GM12878 (cell line): ENCODE data around the gene THNSL1. TPM values are rescaled to one million over a fixed set of nuclear protein-coding genes. Genes with fewer than 3 reads are reported as not detected.

Experiments
- ATAC-seq: fragments of 200-7000 bp; cut with Tn5 transposase; 3 replicates; pipeline ENCODE4 v1.9.1; 2020; ENCODE audit warnings: mild to moderate bottlenecking, moderate library complexity
- BruUV-seq: library from RNA; stranded (reverse); fragments of 400-500 nt; replicated peaks from 2 replicates; lab custom pipeline; 2021; lab: Mats Ljungman, UMichigan
- CTCF ChIA-PET: fragments of 300-600 bp; sonication (Branson Sonifier 250); formaldehyde crosslinking; extraction: SDS; loops from one replicate; lab custom pipeline; 2021; ENCODE audit warnings: inconsistent platforms; lab: Yijun Ruan, JAX
- POLR2A ChIA-PET: fragments of 350-600 bp; formaldehyde crosslinking; extraction: SDS; loops from one replicate; lab custom pipeline; 2021; ENCODE audit warnings: inconsistent platforms; lab: Charles Lee
- RAD21 ChIA-PET: fragments of 300-600 bp; sonication (Branson Sonifier 250); formaldehyde crosslinking; loops from one replicate; lab custom pipeline; 2023; ENCODE audit warnings: antibody characterized with exemption; ENCODE audit not compliant: unreplicated experiment; lab: Charles Lee
- SMC1A ChIA-PET: fragments of 300-600 bp; sonication (Branson Sonifier 250); formaldehyde crosslinking; loops from one replicate; lab custom pipeline; 2023; ENCODE audit not compliant: unreplicated experiment, uncharacterized antibody; lab: Charles Lee
- DNase-seq: peaks from one replicate; pipeline ENCODE4 v3.0.0-alpha.2; 2011; ENCODE audit warnings: low read depth, low spot score
- FAIRE-seq: peaks from 3 replicates; lab custom pipeline; 2011; peaks lifted over from hg19 to GRCh38; lab: Jason Lieb, UNC
- H2AFZ ChIP-seq: 2 replicates; pipeline ENCODE4 v1.6.0; 2011; ENCODE audit warnings: low read depth, low read length, control low read depth; ENCODE audit not compliant: control insufficient read depth
- H3K27ac ChIP-seq: 2 replicates; pipeline ENCODE4 v1.5.1; 2011; ENCODE audit warnings: control low read depth; ENCODE audit not compliant: control insufficient read depth, insufficient read depth
- H3K27me3 ChIP-seq, 2 experiments: replicated peaks in 1 of 2; 2 replicates each; pipeline versions ENCODE4 v1.6.0 to v1.6.1; 2011; ENCODE audit warnings: low read length in 1 of 2; ENCODE audit not compliant: control insufficient read depth in 2 of 2, insufficient read depth in 2 of 2
- H3K36me3 ChIP-seq, 2 experiments: 2 replicates each; pipeline ENCODE4 v1.5.1; 2011; ENCODE audit warnings: low read length in 1 of 2; ENCODE audit not compliant: control insufficient read depth in 2 of 2, insufficient read depth in 2 of 2
- H3K4me1 ChIP-seq: 2 replicates; pipeline ENCODE4 v1.6.1; 2011; ENCODE audit warnings: mild to moderate bottlenecking, low read length, moderate library complexity, mixed read lengths; ENCODE audit not compliant: control insufficient read depth, insufficient read depth
- H3K4me2 ChIP-seq: 2 replicates; pipeline ENCODE4 v1.6.0; 2011; ENCODE audit warnings: control low read depth; ENCODE audit not compliant: control insufficient read depth, insufficient read depth
- H3K4me3 ChIP-seq: fragments of 200-600 bp; sonication (generic); 2 replicates; pipeline ENCODE4 v1.5.1; 2016
- H3K79me2 ChIP-seq: 2 replicates; pipeline ENCODE4 v1.6.0; 2011; ENCODE audit warnings: low read length; ENCODE audit not compliant: control insufficient read depth, insufficient read depth
- H3K9ac ChIP-seq: 2 replicates; pipeline ENCODE4 v1.8.0; 2011; ENCODE audit warnings: low read length, control low read depth, mixed read lengths; ENCODE audit not compliant: control insufficient read depth, insufficient read depth
- H3K9me3 ChIP-seq: replicated peaks from 3 replicates; pipeline ENCODE4 v1.5.1; 2011; ENCODE audit warnings: mild to moderate bottlenecking, low read length; ENCODE audit not compliant: control insufficient read depth, insufficient read depth
- H4K20me1 ChIP-seq: 2 replicates; pipeline ENCODE4 v1.6.0; 2011; ENCODE audit not compliant: control insufficient read depth, insufficient read depth
- BCL11A ChIP-seq: IDR thresholded peaks from 2 replicates; pipeline ENCODE4 v1.6.1; 2011; ENCODE audit warnings: low read depth, low read length
- BRCA1 ChIP-seq: IDR thresholded peaks from 2 replicates; pipeline ENCODE4 v1.6.1; 2011; ENCODE audit warnings: low read depth, low read length, improper control_type of control experiment
- CREM ChIP-seq: IDR thresholded peaks from 2 replicates; pipeline ENCODE4 v1.6.1; 2014; ENCODE audit warnings: antibody characterized with exemption, low read depth
- DPF2 ChIP-seq: fragments of 450-650 bp; IDR thresholded peaks from 2 replicates; pipeline ENCODE4 v1.6.1; 2017; ENCODE audit warnings: mild to moderate bottlenecking
- EGR1 ChIP-seq, 2 experiments: IDR thresholded peaks; 1 replicate in 1 of 2; 2 replicates in 1 of 2; pipeline ENCODE4 v1.6.1; 2011 to 2012; ENCODE audit warnings: low read depth in 2 of 2, low read length in 2 of 2, borderline replicate concordance in 1 of 2, mild to moderate bottlenecking in 1 of 2, moderate library complexity in 1 of 2
- KAT2A ChIP-seq: conservative IDR thresholded peaks from 2 replicates; pipeline ENCODE4 v1.6.1; 2011; ENCODE audit warnings: low read depth, low read length; ENCODE audit not compliant: control insufficient read depth
- SIN3A ChIP-seq: IDR thresholded peaks from 2 replicates; pipeline ENCODE4 v1.6.1; 2012; ENCODE audit warnings: low read depth, low read length, improper control_type of control experiment
- SMAD1 ChIP-seq: fragments of 450-650 bp; IDR thresholded peaks from 2 replicates; pipeline ENCODE4 v1.6.1; 2018; ENCODE audit warnings: mild to moderate bottlenecking, low read depth; ENCODE audit not compliant: partially characterized antibody
- SMC3 ChIP-seq: IDR thresholded peaks from 2 replicates; pipeline ENCODE4 v1.6.1; 2011; ENCODE audit warnings: low read length, improper control_type of control experiment, borderline replicate concordance
- SP1 ChIP-seq: IDR thresholded peaks from one replicate; pipeline ENCODE4 v1.6.1; 2011; ENCODE audit warnings: low read depth, low read length
- SREBF2 ChIP-seq: IDR thresholded peaks from 2 replicates; pipeline ENCODE4 v1.6.1; 2012; ENCODE audit warnings: mild to moderate bottlenecking, low read length
- STAT1 ChIP-seq: fragments of 450-650 bp; conservative IDR thresholded peaks from 2 replicates; pipeline ENCODE4 v1.6.1; 2014; ENCODE audit warnings: antibody characterized with exemption, mild to moderate bottlenecking
- ZBED1 ChIP-seq: IDR thresholded peaks from 2 replicates; pipeline ENCODE4 v1.6.1; 2016; ENCODE audit warnings: borderline replicate concordance
- ZNF207 ChIP-seq: fragments of 450-650 bp; IDR thresholded peaks from 2 replicates; pipeline ENCODE4 v1.6.1; 2014; ENCODE audit warnings: antibody characterized with exemption, mild to moderate bottlenecking, borderline replicate concordance
- WGBS: methylation state at CpG from one replicate; pipeline ENCODE4 v1.1.6; 2016; ENCODE audit warnings: low lambda C conversion rate; ENCODE audit not compliant: insufficient replicate concordance, insufficient coverage; ENCODE audit errors: missing lambda C conversion rate; 5-methylcytosine and 5-hydroxymethylcytosine counted together
- in situ Hi-C: fragments of 300-500 bp; cut with MboI; formaldehyde crosslinking; loops from 9 replicates; pipeline ENCODE4 v1.14.3; 2018; ENCODE audit warnings: mixed read lengths
- intact Hi-C: fragments of 100-400 bp; cut with micrococcal nuclease; formaldehyde crosslinking; loops from one replicate; pipeline ENCODE4 v1.14.2; 2022; ENCODE audit not compliant: unreplicated experiment
- polyA plus RNA-seq, 11 experiments: library from polyadenylated mRNA; depleted of rRNA in 4 of 11; unstranded in 6 of 11; stranded (reverse) in 5 of 11; fragments of >200 nt; fragmentation: Nextera tagmentation in 4 of 11; fragmentation: Illumina TruSeq in 1 of 11; extraction: Ambion mirVana in 4 of 11; extraction: Trizol in 1 of 11; gene quantifications; 1 replicate in 1 of 11; 2 replicates in 10 of 11; pipeline versions ENCODE4 v1.2.1 to v1.2.3, GENCODE V29; 2011 to 2016; ENCODE audit warnings: inconsistent platforms in 2 of 11, missing spikeins in 2 of 11, low read depth in 1 of 11
- total RNA-seq, 4 experiments: library from RNA; depleted of rRNA in 3 of 4; stranded (reverse); fragments of >200 nt in 3 of 4; fragmentation: Illumina TruSeq in 1 of 4; extraction: Trizol in 1 of 4; gene quantifications; 2 replicates each; pipeline versions ENCODE4 v1.2.1 to v1.2.3, GENCODE V29; 2013 to 2021
- TF ChIP-seq, protein P1 (sequence below): fragments of 450-650 bp; IDR thresholded peaks from 2 replicates; pipeline ENCODE4 v1.6.1; 2018; ENCODE audit warnings: mild to moderate bottlenecking, low read depth, moderate library complexity; ENCODE audit not compliant: partially characterized antibody
- TF ChIP-seq, protein P2 (sequence below): fragments of 450-650 bp; IDR thresholded peaks from 2 replicates; pipeline ENCODE4 v1.6.1; 2017; ENCODE audit warnings: mild to moderate bottlenecking, moderate library complexity
- TF ChIP-seq, protein P3 (sequence below): IDR thresholded peaks from 2 replicates; pipeline ENCODE4 v1.6.1; 2011; ENCODE audit warnings: low read depth, mild to moderate bottlenecking, low read length, moderate library complexity, borderline replicate concordance; ENCODE audit errors: extremely low read depth

The THNSL1 gene
- total and polyA plus RNA-seq, 10 of the 15 experiments (the other 5 are each of a cell fraction or from before 2014, with no cell fraction given): 4.2 to 17.5 (median 6.2) TPM

DNA sequence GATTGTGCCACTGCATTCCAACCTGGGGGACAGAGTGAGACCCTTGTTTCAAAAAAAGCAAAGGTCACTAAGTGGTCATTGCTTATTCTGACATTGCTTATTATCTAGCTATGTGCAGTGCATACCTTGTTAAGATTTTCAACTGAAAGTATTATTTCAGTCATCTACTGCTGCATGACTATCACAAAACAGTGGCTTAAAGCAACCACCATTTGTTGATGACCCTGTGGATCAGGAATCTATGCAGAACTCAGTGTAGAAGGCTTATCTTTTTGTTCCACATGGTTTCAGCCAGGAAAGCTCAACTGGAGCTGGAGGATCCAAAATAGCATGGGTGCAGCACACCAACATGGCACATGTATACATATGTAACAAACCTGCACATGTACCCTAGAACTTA lies 23.1 kb downstream of the THNSL1 start (continued):
- TF ChIP-seq, protein P1, sequence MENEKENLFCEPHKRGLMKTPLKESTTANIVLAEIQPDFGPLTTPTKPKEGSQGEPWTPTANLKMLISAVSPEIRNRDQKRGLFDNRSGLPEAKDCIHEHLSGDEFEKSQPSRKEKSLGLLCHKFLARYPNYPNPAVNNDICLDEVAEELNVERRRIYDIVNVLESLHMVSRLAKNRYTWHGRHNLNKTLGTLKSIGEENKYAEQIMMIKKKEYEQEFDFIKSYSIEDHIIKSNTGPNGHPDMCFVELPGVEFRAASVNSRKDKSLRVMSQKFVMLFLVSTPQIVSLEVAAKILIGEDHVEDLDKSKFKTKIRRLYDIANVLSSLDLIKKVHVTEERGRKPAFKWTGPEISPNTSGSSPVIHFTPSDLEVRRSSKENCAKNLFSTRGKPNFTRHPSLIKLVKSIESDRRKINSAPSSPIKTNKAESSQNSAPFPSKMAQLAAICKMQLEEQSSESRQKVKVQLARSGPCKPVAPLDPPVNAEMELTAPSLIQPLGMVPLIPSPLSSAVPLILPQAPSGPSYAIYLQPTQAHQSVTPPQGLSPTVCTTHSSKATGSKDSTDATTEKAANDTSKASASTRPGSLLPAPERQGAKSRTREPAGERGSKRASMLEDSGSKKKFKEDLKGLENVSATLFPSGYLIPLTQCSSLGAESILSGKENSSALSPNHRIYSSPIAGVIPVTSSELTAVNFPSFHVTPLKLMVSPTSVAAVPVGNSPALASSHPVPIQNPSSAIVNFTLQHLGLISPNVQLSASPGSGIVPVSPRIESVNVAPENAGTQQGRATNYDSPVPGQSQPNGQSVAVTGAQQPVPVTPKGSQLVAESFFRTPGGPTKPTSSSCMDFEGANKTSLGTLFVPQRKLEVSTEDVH: no peak
- no peak for TF ChIP-seq SMC3
- no peak for TF ChIP-seq SIN3A

DNA sequence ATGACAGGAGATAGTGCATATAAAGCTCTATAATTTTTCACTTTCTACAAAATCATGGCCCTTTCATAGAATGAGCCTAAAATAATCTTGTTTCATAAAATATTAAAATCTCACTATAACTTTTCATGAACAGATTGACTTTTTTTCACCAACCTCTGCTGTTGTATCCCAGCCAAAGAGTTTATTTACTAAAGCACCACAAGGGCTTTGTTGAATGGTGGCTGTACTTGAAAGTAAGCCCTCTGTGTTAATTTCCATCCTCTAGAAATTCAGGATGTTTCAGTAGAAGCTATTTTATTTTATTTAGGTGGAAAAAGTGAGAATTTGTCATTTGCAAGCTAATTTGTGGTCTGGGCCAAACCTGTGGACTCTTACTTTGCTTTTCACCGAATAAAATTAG lies 30.2 kb downstream of the THNSL1 start:
- CTCF ChIA-PET: interaction anchor here (1.1 to 3.1 kb wide), 2 partner anchors 21 to 35 kb away, joined by 3 to 11 read pairs; no protein-coding TSS in a partner anchor
- ATAC-seq (no peak), DNase-seq (no peak), FAIRE-seq (no peak)
- H3K79me2 ChIP-seq: no peaks in the 10 kb centered on the region
- intact Hi-C loops (no loop called here), in situ Hi-C loops (no loop called here)
- no peaks in the 10 kb centered on the region for H3K36me3 ChIP-seq
- RAD21 ChIA-PET: no interaction called here
- no peaks in the 10 kb centered on the region for H3K9me3 ChIP-seq
- no peak overlapping the region for H3K9ac ChIP-seq
- WGBS: 53% methylated on average over 1 of the region's 1 CpG
- H4K20me1 ChIP-seq: no peaks in the 10 kb centered on the region
- TF ChIP-seq BRCA1 (no peak), DPF2 (no peak), SMAD1 (no peak), STAT1 (no peak), ZBED1 (no peak), CREM (no peak), ZNF207 (no peak), SREBF2 (no peak), KAT2A (no peak), BCL11A (no peak), SP1 (no peak), EGR1 (IDR thresholded peaks at IDR 0.05; ENCODE audit: borderline replicate concordance in 1 of 2, low read depth in 2 of 2, low read length in 2 of 2) (no peak)
- TF ChIP-seq, protein P2, sequence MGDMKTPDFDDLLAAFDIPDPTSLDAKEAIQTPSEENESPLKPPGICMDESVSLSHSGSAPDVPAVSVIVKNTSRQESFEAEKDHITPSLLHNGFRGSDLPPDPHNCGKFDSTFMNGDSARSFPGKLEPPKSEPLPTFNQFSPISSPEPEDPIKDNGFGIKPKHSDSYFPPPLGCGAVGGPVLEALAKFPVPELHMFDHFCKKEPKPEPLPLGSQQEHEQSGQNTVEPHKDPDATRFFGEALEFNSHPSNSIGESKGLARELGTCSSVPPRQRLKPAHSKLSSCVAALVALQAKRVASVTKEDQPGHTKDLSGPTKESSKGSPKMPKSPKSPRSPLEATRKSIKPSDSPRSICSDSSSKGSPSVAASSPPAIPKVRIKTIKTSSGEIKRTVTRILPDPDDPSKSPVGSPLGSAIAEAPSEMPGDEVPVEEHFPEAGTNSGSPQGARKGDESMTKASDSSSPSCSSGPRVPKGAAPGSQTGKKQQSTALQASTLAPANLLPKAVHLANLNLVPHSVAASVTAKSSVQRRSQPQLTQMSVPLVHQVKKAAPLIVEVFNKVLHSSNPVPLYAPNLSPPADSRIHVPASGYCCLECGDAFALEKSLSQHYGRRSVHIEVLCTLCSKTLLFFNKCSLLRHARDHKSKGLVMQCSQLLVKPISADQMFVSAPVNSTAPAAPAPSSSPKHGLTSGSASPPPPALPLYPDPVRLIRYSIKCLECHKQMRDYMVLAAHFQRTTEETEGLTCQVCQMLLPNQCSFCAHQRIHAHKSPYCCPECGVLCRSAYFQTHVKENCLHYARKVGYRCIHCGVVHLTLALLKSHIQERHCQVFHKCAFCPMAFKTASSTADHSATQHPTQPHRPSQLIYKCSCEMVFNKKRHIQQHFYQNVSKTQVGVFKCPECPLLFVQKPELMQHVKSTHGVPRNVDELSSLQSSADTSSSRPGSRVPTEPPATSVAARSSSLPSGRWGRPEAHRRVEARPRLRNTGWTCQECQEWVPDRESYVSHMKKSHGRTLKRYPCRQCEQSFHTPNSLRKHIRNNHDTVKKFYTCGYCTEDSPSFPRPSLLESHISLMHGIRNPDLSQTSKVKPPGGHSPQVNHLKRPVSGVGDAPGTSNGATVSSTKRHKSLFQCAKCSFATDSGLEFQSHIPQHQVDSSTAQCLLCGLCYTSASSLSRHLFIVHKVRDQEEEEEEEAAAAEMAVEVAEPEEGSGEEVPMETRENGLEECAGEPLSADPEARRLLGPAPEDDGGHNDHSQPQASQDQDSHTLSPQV: no peak
- TF ChIP-seq, protein P3, sequence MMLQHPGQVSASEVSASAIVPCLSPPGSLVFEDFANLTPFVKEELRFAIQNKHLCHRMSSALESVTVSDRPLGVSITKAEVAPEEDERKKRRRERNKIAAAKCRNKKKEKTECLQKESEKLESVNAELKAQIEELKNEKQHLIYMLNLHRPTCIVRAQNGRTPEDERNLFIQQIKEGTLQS: no peak
- no peak overlapping the region for H2AFZ ChIP-seq
- SMC1A ChIA-PET: interaction anchor here (0.8 to 2.4 kb wide), 5 partner anchors 10 to 117 kb away, joined by 3 to 17 read pairs (median 3); no protein-coding TSS in a partner anchor
- BruUV-seq: no TSS peak
- H3K4me3 ChIP-seq: no peak overlapping the region
- no peaks in the 10 kb centered on the region for H3K4me1 ChIP-seq
- POLR2A ChIA-PET: no interaction called here
- H3K27me3 ChIP-seq: no peaks in the 10 kb centered on the region
- no peak overlapping the region for H3K4me2 ChIP-seq
- no peak overlapping the region for H3K27ac ChIP-seq
